Body of pancreas (tissue), 4 donors: Measurements from ENCODE around the gene TUT1. TPM values are rescaled to one million over a fixed set of nuclear protein-coding genes. Genes with fewer than 3 reads are reported as not detected.

Experiments used
- ATAC-seq: fragments of 150-250 bp; one replicate; pipeline ENCODE4 v1.9.1; 2016
- DNase-seq, 4 donors: peaks; one replicate each; pipeline ENCODE4 v3.0.0-alpha.2; 2019
- H3K27ac ChIP-seq, 4 donors: fragments of 200-600 bp; sonication (generic); 1 replicate in 3 of 4; 2 replicates in 1 of 4; pipeline versions ENCODE4 v1.5.1 to v1.6.1; 2016 to 2019; ENCODE audit warnings: mild to moderate bottlenecking in 1 of 4, mixed read lengths in 1 of 4, moderate library complexity in 1 of 4
- H3K27me3 ChIP-seq, 2 donors: fragments of 200-600 bp; sonication (generic); one replicate each; pipeline ENCODE4 v1.6.0; 2016; ENCODE audit warnings: mild to moderate bottlenecking in 1 of 2
- H3K36me3 ChIP-seq, 2 donors: fragments of 200-600 bp; sonication (generic); replicated peaks in 1 of 2; 2 replicates each; pipeline ENCODE4 v1.5.1; 2016; ENCODE audit warnings: low read depth in 2 of 2; ENCODE audit not compliant: insufficient read depth in 1 of 2
- H3K4me1 ChIP-seq: fragments of 200-600 bp; sonication (generic); one replicate; pipeline ENCODE4 v1.6.0; 2016
- H3K4me3 ChIP-seq, 2 donors: fragments of 200-600 bp; sonication (generic); 1 replicate in 1 of 2; 2 replicates in 1 of 2; pipeline ENCODE4 v1.5.1; 2016 to 2019
- H3K9me3 ChIP-seq, 3 donors: fragments of 200-600 bp; sonication (generic); 1 replicate in 2 of 3; 2 replicates in 1 of 3; pipeline ENCODE4 v1.5.1; 2016
- POLR2A ChIP-seq, 3 donors: fragments of 450-650 bp; IDR thresholded peaks; one replicate each; pipeline ENCODE4 v1.6.1; 2016; ENCODE audit warnings: antibody characterized with exemption in 3 of 3, mild to moderate bottlenecking in 2 of 3
- WGBS, 2 donors: methylation state at CpG; one replicate each; pipeline ENCODE4 v1.1.5; 2017; 5-methylcytosine and 5-hydroxymethylcytosine counted together
- intact Hi-C: fragments of 100-400 bp; cut with DNase I; formaldehyde crosslinking; loops from one replicate; pipeline ENCODE4 v1.15.1; 2023
- total RNA-seq, 2 donors: library from RNA; depleted of rRNA; stranded (reverse); fragments of >200 nt; gene quantifications; one replicate each; pipeline ENCODE4 v1.1.0, GENCODE V29; 2016
- TF ChIP-seq, protein P1 (sequence below), 7 experiments: fragments of 450-650 bp in 4 of 7; fragments of 200-600 bp in 3 of 7; sonication (generic) in 3 of 7; IDR thresholded peaks; one replicate each; pipeline ENCODE4 v1.5.1; 2016 to 2019; ENCODE audit warnings: antibody characterized with exemption in 7 of 7

The TUT1 gene
- total RNA-seq, 2 donors from 2014 or later, result 10.1 to 11.2 TPM

DNA sequence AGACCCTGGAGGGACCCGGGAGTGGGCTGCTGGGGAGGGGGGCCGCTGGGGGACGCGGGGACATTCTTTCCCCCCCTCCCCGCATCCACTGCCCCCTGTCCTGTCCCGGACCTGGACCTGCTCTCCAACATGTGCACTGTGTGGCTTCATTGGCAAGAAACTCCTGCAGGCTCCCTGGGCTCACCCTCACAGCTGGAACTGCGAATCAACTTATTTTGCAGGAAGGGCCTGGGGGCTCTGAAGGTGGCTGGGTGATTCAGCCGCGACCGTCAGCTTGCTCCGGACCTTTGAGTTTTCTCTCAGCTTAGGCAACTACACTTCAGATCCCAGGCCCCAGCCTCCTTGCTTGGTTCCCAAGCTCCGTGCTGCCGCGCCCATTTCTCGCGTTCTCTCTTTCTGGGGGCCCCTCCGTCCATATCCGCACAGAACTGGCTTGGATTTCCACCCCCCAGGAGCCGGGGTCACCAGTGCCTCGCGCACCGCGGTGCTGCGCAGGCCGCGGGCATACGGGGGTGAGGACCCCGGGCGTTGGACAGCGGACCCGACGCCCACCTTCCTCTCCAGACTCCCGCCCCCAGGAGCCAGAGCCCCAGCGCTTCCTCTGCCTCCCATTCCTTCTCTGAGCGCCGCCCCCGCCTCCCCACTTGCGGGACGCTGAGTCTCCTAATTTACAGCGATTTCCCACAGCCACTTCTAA, 44.2 kb downstream of the TUT1 start:
- ATAC-seq (no peak), DNase-seq (no peak)
- Histone ChIP-seq H3K4me1 (peaks cover 99% of the 10 kb centered on the region), H3K27ac (peak overlapping the region; percentile 85 to 93 (median 86)), H3K9me3 (no peaks in the 10 kb centered on the region), H3K36me3 (no peaks in the 10 kb centered on the region), H3K4me3 (peak overlapping the region; percentile 62 to 66), H3K27me3 (no peaks in the 10 kb centered on the region)
- 22 to 49% methylated on average over 21 to 34 of the region's 40 CpGs for WGBS, 2 donors
- no peak for TF ChIP-seq POLR2A (IDR thresholded peaks at IDR 0.05)
- TF ChIP-seq, protein P1, sequence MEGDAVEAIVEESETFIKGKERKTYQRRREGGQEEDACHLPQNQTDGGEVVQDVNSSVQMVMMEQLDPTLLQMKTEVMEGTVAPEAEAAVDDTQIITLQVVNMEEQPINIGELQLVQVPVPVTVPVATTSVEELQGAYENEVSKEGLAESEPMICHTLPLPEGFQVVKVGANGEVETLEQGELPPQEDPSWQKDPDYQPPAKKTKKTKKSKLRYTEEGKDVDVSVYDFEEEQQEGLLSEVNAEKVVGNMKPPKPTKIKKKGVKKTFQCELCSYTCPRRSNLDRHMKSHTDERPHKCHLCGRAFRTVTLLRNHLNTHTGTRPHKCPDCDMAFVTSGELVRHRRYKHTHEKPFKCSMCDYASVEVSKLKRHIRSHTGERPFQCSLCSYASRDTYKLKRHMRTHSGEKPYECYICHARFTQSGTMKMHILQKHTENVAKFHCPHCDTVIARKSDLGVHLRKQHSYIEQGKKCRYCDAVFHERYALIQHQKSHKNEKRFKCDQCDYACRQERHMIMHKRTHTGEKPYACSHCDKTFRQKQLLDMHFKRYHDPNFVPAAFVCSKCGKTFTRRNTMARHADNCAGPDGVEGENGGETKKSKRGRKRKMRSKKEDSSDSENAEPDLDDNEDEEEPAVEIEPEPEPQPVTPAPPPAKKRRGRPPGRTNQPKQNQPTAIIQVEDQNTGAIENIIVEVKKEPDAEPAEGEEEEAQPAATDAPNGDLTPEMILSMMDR (IDR thresholded peaks at IDR 0.05), result no peak
- intact Hi-C loops, result no loop called here

- WGBS, 2 donors, result 1% methylated on average over 38 of the region's 69 CpGs; no CpG with 5 or more reads in 1 of the 2 donors
- Histone ChIP-seq H3K36me3 (no peaks in the 10 kb centered on the region), H3K9me3 (no peaks in the 10 kb centered on the region), H3K4me3 (peak within 1 kb of the TSS; percentile 62 to 66), H3K27me3 (no peaks in the 10 kb centered on the region), H3K27ac (peak within 1 kb of the TSS; percentile 85 to 93 (median 86)), H3K4me1 (peaks cover 98% of the 10 kb centered on the region)
- ATAC-seq, result peak; percentile 62
- intact Hi-C loops, result no loop called here
- DNase-seq, result peak; percentile 70 to 84 (median 78)
- peak; percentile 42 to 84 (median 57) for TF ChIP-seq POLR2A (IDR thresholded peaks at IDR 0.05)
- TF ChIP-seq, protein P1 (IDR thresholded peaks at IDR 0.05), result no peak
These were observed 44.9 kb downstream of the TUT1 start, which contains the start of gene AHNAK for GRCh38 chr11:62546244-62546928. Gene AHNAK (minus strand): TSS chr11:62546806. CDS start chr11:62536098, 10,708 bp downstream.

DNA sequence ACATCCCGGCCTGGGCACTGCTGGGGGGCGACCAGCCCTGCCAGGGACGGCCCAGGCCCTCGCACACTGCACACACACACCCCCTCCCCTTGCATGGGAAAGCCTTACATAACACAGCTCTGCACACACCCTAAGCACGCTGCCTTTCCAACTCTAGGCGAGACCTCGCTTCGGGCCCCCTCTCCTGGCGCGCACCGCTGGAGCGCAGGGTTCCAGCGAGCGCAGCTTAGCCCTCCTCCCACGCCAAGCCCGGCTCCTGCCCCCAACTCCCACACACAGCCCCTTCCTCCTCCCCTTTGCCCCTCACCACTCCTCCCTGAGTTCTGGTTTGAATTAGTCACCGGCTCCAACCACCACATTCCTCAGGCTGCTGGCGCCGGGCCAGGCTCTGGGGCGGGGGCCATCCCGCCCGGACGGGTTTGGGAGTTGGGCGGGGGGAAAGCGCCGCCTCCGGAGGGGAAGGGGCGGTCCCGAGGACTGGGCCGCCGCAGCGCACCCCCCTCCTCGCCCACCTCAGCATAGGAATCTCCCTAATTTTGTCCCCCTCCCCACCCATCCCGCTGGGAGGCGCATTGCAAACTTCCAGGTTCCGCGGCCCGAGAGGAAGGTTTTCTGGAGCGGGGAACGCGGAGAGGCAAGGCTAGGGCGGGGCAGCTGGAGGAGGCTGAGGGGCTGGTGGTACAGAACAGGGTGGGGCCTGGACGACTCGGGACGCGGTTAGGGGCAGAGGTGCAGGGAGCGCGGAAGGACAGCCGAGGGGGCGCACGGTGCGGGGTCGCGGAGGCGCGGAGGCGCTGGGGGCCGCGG, 45.7 kb downstream of the TUT1 start:
- no peaks in the 10 kb centered on the region for H3K36me3 ChIP-seq
- peak; percentile 81 to 91 (median 83) for DNase-seq
- TF ChIP-seq POLR2A (IDR thresholded peaks at IDR 0.05), result peak; percentile 29 to 60 (median 58)
- TF ChIP-seq, protein P1 (IDR thresholded peaks at IDR 0.05), result peak in 1 of 7 experiments; percentile 2
- peak overlapping the region; percentile 62 to 66 for H3K4me3 ChIP-seq
- 0 to 1% methylated on average over 27 to 46 of the region's 59 CpGs for WGBS, 2 donors
- peak overlapping the region; percentile 85 to 93 (median 86) for H3K27ac ChIP-seq
- H3K4me1 ChIP-seq, result peaks cover 97% of the 10 kb centered on the region
- ATAC-seq, result peak; percentile 59
- H3K9me3 ChIP-seq, result no peaks in the 10 kb centered on the region
- intact Hi-C loops, result no loop called here
- H3K27me3 ChIP-seq, result no peaks in the 10 kb centered on the region

- intact Hi-C loops, result loop anchor here (5.0 kb wide), 1 partner anchor 118 kb away; no protein-coding TSS in a partner anchor
- 13 to 36% methylated on average over 15 to 31 of the region's 32 CpGs for WGBS, 2 donors
- DNase-seq, result peak in 1 of 4 donors; percentile 16
- peak overlapping the region; percentile 62 to 66 for H3K4me3 ChIP-seq
- H3K27ac ChIP-seq, result peak overlapping the region; percentile 85 to 93 (median 86)
- H3K36me3 ChIP-seq, result no peaks in the 10 kb centered on the region
- H3K4me1 ChIP-seq, result peaks cover 95% of the 10 kb centered on the region
- H3K27me3 ChIP-seq, result no peaks in the 10 kb centered on the region
- TF ChIP-seq POLR2A (IDR thresholded peaks at IDR 0.05), result no peak
- TF ChIP-seq, protein P1 (IDR thresholded peaks at IDR 0.05), result no peak
- H3K9me3 ChIP-seq, result no peaks in the 10 kb centered on the region
- ATAC-seq, result no peak
These were observed 46.5 kb downstream of the TUT1 start for GRCh38 chr11:62544581-62545436.
